ENCODE data around the gene SLC16A9. TPM values are rescaled to one million over a fixed set of nuclear protein-coding genes. Genes with fewer than 3 reads are reported as not detected.

SLC16A9 gene
- total RNA-seq, 1 experiment from 2014 or later = not detected

DNA sequence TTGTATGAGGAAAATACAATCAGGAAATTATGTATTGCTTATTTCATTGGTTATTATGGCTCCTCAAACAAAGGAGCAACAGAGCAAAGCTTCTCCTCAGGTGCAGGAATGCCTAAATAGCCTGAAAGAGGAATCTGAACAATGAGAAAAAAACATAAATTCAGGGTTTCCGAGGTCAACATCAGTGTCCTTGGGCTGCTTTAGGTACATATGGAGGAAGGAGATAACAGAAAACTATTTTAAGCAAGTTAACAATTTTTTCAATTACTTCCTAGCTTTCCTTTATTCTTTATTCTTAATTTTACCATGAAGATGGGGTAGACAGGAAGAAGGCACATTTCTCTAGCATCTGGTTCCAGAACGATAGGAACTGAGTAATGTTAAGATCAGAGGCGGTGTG, 14.0 kb downstream of the SLC16A9 start:
- Histone ChIP-seq H3K27me3 (ENCODE audit: low read length) (no peaks in the 10 kb centered on the region), H4K20me1 (ENCODE audit: insufficient read depth, low read depth, low read length) (no peaks in the 10 kb centered on the region), H3K4me3 (ENCODE audit: low read length) (no peak overlapping the region), H3K9me3 (ENCODE audit: low read length) (no peaks in the 10 kb centered on the region), H3K9me2 (replicated peaks; ENCODE audit: insufficient read depth, low read length) (no peaks in the 10 kb centered on the region), H3K9ac (ENCODE audit: low read length) (no peak overlapping the region), H3K27ac (ENCODE audit: low read length) (no peak overlapping the region), H3K79me2 (ENCODE audit: low read length) (no peaks in the 10 kb centered on the region), H2AFZ (ENCODE audit: low read length) (no peak overlapping the region), H3K4me2 (ENCODE audit: low read depth, low read length, poor library complexity, severe bottlenecking) (no peak overlapping the region), H3K4me1 (ENCODE audit: low read length) (no peaks in the 10 kb centered on the region), H3K36me3 (ENCODE audit: insufficient read depth, low read length) (no peaks in the 10 kb centered on the region)
- DNase-seq = no peak

DNA sequence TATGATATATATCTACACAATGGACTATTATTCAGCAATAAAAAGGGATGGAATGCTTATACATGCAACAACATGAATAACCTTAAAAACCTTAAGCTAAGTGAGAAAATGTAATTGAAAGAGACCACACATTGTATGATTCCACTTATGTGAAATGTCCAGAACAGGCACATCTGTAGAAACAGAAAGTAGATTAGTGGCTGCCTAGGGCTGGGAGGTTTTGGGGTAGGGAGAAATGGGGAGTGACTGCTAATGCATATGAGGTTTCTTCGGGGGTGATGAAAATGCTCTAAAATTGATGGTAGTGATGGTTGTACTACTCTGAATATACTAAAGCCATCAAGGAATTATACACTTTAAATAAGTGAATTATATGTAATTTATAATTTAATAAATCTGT, 14.7 kb downstream of the SLC16A9 start:
- no peak overlapping the region for H3K4me3 ChIP-seq (ENCODE audit: low read length)
- no peak overlapping the region for H3K4me2 ChIP-seq (ENCODE audit: low read depth, low read length, poor library complexity, severe bottlenecking)
- H3K9ac ChIP-seq (ENCODE audit: low read length) = no peak overlapping the region
- DNase-seq = no peak
- H2AFZ ChIP-seq (ENCODE audit: low read length) = no peak overlapping the region
- no peaks in the 10 kb centered on the region for H3K79me2 ChIP-seq (ENCODE audit: low read length)
- no peak overlapping the region for H3K27ac ChIP-seq (ENCODE audit: low read length)
- no peaks in the 10 kb centered on the region for H3K27me3 ChIP-seq (ENCODE audit: low read length)
- no peaks in the 10 kb centered on the region for H3K9me3 ChIP-seq (ENCODE audit: low read length)
- H3K9me2 ChIP-seq (replicated peaks; ENCODE audit: insufficient read depth, low read length) = no peaks in the 10 kb centered on the region
- H4K20me1 ChIP-seq (ENCODE audit: insufficient read depth, low read depth, low read length) = no peaks in the 10 kb centered on the region
- H3K36me3 ChIP-seq (ENCODE audit: insufficient read depth, low read length) = no peaks in the 10 kb centered on the region
- no peaks in the 10 kb centered on the region for H3K4me1 ChIP-seq (ENCODE audit: low read length)

DNA sequence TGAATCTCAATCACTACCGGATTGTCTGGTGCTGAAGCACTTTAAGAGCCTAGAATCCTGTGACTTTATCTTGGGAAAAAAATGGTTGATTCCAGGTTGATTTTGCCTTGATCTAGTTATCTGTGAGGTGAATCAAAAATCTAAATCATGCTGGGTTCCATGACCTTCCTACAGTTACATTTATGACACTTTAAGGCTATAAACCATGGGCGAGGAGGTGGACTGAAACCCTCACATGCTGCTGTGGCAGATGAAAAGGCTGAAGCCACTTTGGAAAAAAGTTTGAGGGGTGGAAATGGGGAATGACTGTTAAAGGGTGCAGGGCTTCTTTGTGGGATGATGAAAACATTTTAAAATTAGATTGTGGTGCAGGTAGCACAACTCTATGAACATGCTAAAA, 17.5 kb downstream of the SLC16A9 start:
- Histone ChIP-seq H3K4me1 (ENCODE audit: low read length) (no peaks in the 10 kb centered on the region), H3K27me3 (ENCODE audit: low read length) (no peaks in the 10 kb centered on the region), H3K4me3 (ENCODE audit: low read length) (no peak overlapping the region), H3K4me2 (ENCODE audit: low read depth, low read length, poor library complexity, severe bottlenecking) (no peak overlapping the region), H3K79me2 (ENCODE audit: low read length) (no peaks in the 10 kb centered on the region), H3K9me2 (replicated peaks; ENCODE audit: insufficient read depth, low read length) (no peaks in the 10 kb centered on the region), H3K36me3 (ENCODE audit: insufficient read depth, low read length) (no peaks in the 10 kb centered on the region), H3K9ac (ENCODE audit: low read length) (no peak overlapping the region), H2AFZ (ENCODE audit: low read length) (no peak overlapping the region), H4K20me1 (ENCODE audit: insufficient read depth, low read depth, low read length) (no peaks in the 10 kb centered on the region), H3K9me3 (ENCODE audit: low read length) (no peaks in the 10 kb centered on the region), H3K27ac (ENCODE audit: low read length) (no peak overlapping the region)
- no peak for DNase-seq

- H3K27me3 ChIP-seq (ENCODE audit: low read length) = no peaks in the 10 kb centered on the region
- no peak overlapping the region for H3K4me3 ChIP-seq (ENCODE audit: low read length)
- H3K27ac ChIP-seq (ENCODE audit: low read length) = no peak overlapping the region
- H3K79me2 ChIP-seq (ENCODE audit: low read length) = no peaks in the 10 kb centered on the region
- no peaks in the 10 kb centered on the region for H3K9me3 ChIP-seq (ENCODE audit: low read length)
- H2AFZ ChIP-seq (ENCODE audit: low read length) = no peak overlapping the region
- H4K20me1 ChIP-seq (ENCODE audit: insufficient read depth, low read depth, low read length) = no peaks in the 10 kb centered on the region
- DNase-seq = no peak
- H3K9ac ChIP-seq (ENCODE audit: low read length) = no peak overlapping the region
- no peaks in the 10 kb centered on the region for H3K9me2 ChIP-seq (replicated peaks; ENCODE audit: insufficient read depth, low read length)
- H3K36me3 ChIP-seq (ENCODE audit: insufficient read depth, low read length) = no peaks in the 10 kb centered on the region
- H3K4me1 ChIP-seq (ENCODE audit: low read length) = no peaks in the 10 kb centered on the region
- no peak overlapping the region for H3K4me2 ChIP-seq (ENCODE audit: low read depth, low read length, poor library complexity, severe bottlenecking)
Observed at GRCh38 chr10:59688921-59689351, 20.7 kb downstream of the SLC16A9 start.

DNA sequence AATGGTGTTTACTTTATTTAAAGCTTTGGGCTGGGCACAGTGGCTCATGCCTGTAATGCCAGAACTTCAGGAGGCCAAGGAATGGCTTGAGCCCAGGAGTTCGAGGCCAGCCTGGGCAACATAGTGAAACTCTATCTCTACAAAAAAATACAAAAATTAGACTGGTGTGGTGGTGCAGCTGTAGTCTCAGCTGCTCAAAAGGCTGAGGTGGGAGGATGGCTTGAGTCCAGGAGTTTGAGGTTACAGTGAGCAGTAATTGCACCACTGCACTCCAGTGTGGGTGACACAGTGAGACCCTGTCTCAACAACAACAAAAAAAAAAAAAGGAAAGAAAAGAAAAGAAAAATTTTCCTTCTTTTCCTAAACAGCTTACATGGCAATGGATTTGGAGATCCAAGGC, 22.0 kb downstream of the SLC16A9 start:
- DNase-seq = no peak
- H3K36me3 ChIP-seq (ENCODE audit: insufficient read depth, low read length) = no peaks in the 10 kb centered on the region
- no peaks in the 10 kb centered on the region for H4K20me1 ChIP-seq (ENCODE audit: insufficient read depth, low read depth, low read length)
- no peak overlapping the region for H3K27ac ChIP-seq (ENCODE audit: low read length)
- H3K4me1 ChIP-seq (ENCODE audit: low read length) = no peaks in the 10 kb centered on the region
- no peaks in the 10 kb centered on the region for H3K27me3 ChIP-seq (ENCODE audit: low read length)
- H3K4me2 ChIP-seq (ENCODE audit: low read depth, low read length, poor library complexity, severe bottlenecking) = no peak overlapping the region
- no peak overlapping the region for H3K9ac ChIP-seq (ENCODE audit: low read length)
- no peaks in the 10 kb centered on the region for H3K79me2 ChIP-seq (ENCODE audit: low read length)
- H3K9me3 ChIP-seq (ENCODE audit: low read length) = no peaks in the 10 kb centered on the region
- H3K4me3 ChIP-seq (ENCODE audit: low read length) = no peak overlapping the region
- H2AFZ ChIP-seq (ENCODE audit: low read length) = no peak overlapping the region
- H3K9me2 ChIP-seq (replicated peaks; ENCODE audit: insufficient read depth, low read length) = no peaks in the 10 kb centered on the region

DNA sequence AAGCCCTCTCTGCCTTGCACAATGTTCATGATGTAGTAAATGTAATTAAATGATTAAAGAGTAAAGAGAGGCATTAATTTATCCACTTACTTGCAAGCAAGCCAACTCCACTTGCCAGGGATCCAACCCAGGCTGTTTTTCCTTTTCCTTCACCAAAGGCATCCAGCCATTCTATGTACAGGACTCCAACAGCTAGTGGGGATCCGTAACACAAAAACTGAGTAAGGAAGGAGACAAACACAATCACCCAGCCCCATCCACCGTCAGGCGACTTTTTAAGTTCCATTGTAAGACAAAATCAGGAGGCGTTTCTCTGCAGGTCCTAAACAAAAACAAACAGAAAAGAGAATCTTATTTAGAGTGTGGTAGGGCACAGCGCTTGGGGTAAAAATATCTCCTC, 25.6 kb downstream of the SLC16A9 start:
- Histone ChIP-seq H2AFZ (ENCODE audit: low read length) (no peak overlapping the region), H3K36me3 (ENCODE audit: insufficient read depth, low read length) (no peaks in the 10 kb centered on the region), H4K20me1 (ENCODE audit: insufficient read depth, low read depth, low read length) (no peaks in the 10 kb centered on the region), H3K27me3 (ENCODE audit: low read length) (no peaks in the 10 kb centered on the region), H3K9ac (ENCODE audit: low read length) (no peak overlapping the region), H3K9me2 (replicated peaks; ENCODE audit: insufficient read depth, low read length) (no peaks in the 10 kb centered on the region), H3K4me2 (ENCODE audit: low read depth, low read length, poor library complexity, severe bottlenecking) (no peak overlapping the region), H3K27ac (ENCODE audit: low read length) (no peak overlapping the region), H3K4me1 (ENCODE audit: low read length) (no peaks in the 10 kb centered on the region), H3K4me3 (ENCODE audit: low read length) (no peak overlapping the region), H3K9me3 (ENCODE audit: low read length) (no peaks in the 10 kb centered on the region), H3K79me2 (ENCODE audit: low read length) (no peaks in the 10 kb centered on the region)
- DNase-seq = no peak

DNA sequence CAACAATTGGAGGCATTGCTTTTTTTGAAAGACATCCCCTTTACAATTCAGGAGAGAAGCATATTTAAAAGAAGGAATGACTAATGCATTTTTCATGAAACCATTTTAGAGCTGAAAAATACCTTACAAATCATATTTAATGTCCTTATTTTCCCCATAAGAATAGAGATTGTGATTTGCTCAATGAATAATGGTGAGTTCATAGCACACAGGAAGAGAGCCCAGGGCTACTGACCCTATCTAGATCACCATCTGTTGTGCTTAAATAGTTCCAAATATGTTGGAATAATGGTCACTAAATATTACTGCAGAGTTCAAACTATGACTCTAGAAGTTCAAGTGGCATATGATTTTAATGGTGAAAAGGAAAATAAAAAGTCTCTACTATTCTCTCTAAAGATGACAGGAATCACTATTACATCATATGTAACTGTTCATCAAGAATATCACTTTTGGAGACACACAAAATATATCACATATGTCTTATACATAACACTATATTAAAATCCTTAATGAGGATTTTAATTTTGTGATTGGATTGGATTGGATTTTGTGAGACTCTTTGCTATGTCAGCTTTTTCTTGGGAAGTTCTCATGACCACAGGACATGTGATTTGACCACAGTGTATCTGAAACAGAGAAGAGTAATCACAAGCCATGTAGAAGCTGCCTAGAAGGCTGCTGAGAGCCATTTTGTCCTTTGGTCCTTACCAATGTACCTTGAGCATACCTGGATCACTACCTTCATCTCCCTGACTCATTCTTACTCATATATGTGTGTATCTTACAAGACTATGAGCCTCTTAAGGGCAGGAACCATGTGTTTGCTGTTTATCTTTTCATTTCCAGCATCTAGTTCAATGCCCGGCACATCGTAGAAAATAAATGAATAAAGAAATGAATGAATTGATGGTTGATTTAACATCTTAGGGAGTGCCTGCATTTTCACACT, 26.4 kb downstream of the SLC16A9 start:
- Histone ChIP-seq H4K20me1 (ENCODE audit: insufficient read depth, low read depth, low read length) (no peaks in the 10 kb centered on the region), H3K36me3 (ENCODE audit: insufficient read depth, low read length) (no peaks in the 10 kb centered on the region), H3K4me1 (ENCODE audit: low read length) (no peaks in the 10 kb centered on the region), H3K27me3 (ENCODE audit: low read length) (no peaks in the 10 kb centered on the region), H3K9ac (ENCODE audit: low read length) (no peak overlapping the region), H3K9me2 (replicated peaks; ENCODE audit: insufficient read depth, low read length) (no peaks in the 10 kb centered on the region), H3K9me3 (ENCODE audit: low read length) (no peaks in the 10 kb centered on the region), H2AFZ (ENCODE audit: low read length) (no peak overlapping the region), H3K4me2 (ENCODE audit: low read depth, low read length, poor library complexity, severe bottlenecking) (no peak overlapping the region), H3K4me3 (ENCODE audit: low read length) (no peak overlapping the region), H3K79me2 (ENCODE audit: low read length) (no peaks in the 10 kb centered on the region), H3K27ac (ENCODE audit: low read length) (no peak overlapping the region)
- no peak for DNase-seq

DNA sequence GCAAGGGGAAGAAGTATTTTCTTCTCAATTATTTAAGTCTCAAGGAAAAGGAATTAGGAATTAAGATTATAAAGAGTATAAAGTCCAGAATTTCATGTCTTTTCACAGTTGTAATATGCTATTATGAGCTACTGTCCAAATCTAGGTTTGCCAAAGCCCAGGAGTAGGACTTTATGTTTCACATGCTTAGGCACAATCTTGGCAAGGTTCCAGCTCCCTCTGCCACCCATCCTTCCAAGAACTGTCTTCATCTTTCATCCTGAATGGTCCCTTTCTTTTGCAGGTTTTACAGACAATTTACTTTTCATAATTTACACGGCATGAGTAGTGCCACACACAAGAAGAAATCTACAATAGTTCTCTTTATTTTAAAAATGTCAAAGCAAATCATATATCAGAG, 29.5 kb downstream of the SLC16A9 start:
- Histone ChIP-seq H3K9me2 (replicated peaks; ENCODE audit: insufficient read depth, low read length) (no peaks in the 10 kb centered on the region), H3K4me2 (ENCODE audit: low read depth, low read length, poor library complexity, severe bottlenecking) (no peak overlapping the region), H4K20me1 (ENCODE audit: insufficient read depth, low read depth, low read length) (no peaks in the 10 kb centered on the region), H3K4me1 (ENCODE audit: low read length) (no peaks in the 10 kb centered on the region), H2AFZ (ENCODE audit: low read length) (no peak overlapping the region), H3K9me3 (ENCODE audit: low read length) (no peaks in the 10 kb centered on the region), H3K79me2 (ENCODE audit: low read length) (no peaks in the 10 kb centered on the region), H3K27me3 (ENCODE audit: low read length) (no peaks in the 10 kb centered on the region), H3K27ac (ENCODE audit: low read length) (no peak overlapping the region), H3K36me3 (ENCODE audit: insufficient read depth, low read length) (no peaks in the 10 kb centered on the region), H3K4me3 (ENCODE audit: low read length) (no peak overlapping the region), H3K9ac (ENCODE audit: low read length) (no peak overlapping the region)
- DNase-seq = no peak

Measured in Karpas-422 (cell line).